ENCODE data around the gene EDN2. TPM values are rescaled to one million over a fixed set of nuclear protein-coding genes. Genes with fewer than 3 reads are reported as not detected.

EDN2 gene
- total RNA-seq, 1 donor from 2014 or later: not detected

DNA sequence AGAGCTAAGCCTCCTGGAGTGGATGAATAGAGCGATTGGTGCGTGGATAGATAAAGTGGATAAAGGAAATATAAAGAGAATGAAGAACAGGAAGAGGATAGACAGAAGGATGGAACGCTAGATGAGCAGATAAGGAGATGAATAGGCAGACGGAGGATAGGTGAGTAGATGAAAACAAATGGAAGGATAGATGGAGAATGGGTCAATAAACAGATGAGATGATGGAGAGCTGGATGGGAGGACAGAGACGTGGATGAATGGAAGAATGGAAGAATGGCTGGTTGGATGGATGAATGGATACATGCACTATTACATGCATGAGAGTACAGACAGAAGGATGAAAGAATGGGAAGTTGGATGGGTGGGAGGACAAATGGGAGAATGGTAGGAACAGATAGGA lies 35.2 kb upstream of the EDN2 start:
- no peak for DNase-seq (ENCODE audit: low read depth)
- no peaks in the 10 kb centered on the region for H3K27me3 ChIP-seq (ENCODE audit: control insufficient read depth, insufficient read depth, low read length)
- H3K4me3 ChIP-seq (ENCODE audit: low read depth, low read length): no peak overlapping the region
- no peak for TF ChIP-seq CTCF (IDR thresholded peaks at IDR 0.05; ENCODE audit: insufficient read depth, low read length, poor library complexity, severe bottlenecking)
- H3K36me3 ChIP-seq (ENCODE audit: control insufficient read depth, insufficient read depth, low read length): no peaks in the 10 kb centered on the region

GRCh38 chr1:41518471-41518870 lies 34.0 kb upstream of the EDN2 start:
- no peaks in the 10 kb centered on the region for H3K36me3 ChIP-seq (ENCODE audit: control insufficient read depth, insufficient read depth, low read length)
- no peaks in the 10 kb centered on the region for H3K27me3 ChIP-seq (ENCODE audit: control insufficient read depth, insufficient read depth, low read length)
- H3K4me3 ChIP-seq (ENCODE audit: low read depth, low read length): no peak overlapping the region
- no peak for DNase-seq (ENCODE audit: low read depth)
- TF ChIP-seq CTCF (IDR thresholded peaks at IDR 0.05; ENCODE audit: insufficient read depth, low read length, poor library complexity, severe bottlenecking): no peak

DNA sequence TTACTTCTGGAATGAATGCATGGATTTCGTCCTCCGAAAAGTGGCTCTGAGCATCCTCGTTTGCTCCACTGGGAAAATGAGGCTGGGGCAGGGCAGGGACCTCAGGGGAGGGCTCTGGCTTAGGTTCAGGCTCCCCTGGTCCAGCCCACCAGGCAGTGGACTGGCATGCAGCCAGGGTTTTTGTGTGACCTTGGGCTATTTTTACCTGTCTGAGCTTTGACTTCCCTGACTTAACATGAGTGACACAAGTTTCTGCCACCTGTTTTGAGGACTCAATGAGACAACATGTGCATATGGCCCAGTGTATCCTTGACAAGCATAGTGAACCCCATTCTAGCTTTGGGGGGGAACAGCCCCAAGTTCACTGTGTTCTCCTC lies 32.6 kb upstream of the EDN2 start:
- DNase-seq (ENCODE audit: low read depth): no peak
- no peak for TF ChIP-seq CTCF (IDR thresholded peaks at IDR 0.05; ENCODE audit: insufficient read depth, low read length, poor library complexity, severe bottlenecking)
- Histone ChIP-seq H3K4me3 (ENCODE audit: low read depth, low read length) (no peak overlapping the region), H3K27me3 (ENCODE audit: control insufficient read depth, insufficient read depth, low read length) (no peaks in the 10 kb centered on the region), H3K36me3 (ENCODE audit: control insufficient read depth, insufficient read depth, low read length) (peaks cover 1% of the 10 kb centered on the region)

DNA sequence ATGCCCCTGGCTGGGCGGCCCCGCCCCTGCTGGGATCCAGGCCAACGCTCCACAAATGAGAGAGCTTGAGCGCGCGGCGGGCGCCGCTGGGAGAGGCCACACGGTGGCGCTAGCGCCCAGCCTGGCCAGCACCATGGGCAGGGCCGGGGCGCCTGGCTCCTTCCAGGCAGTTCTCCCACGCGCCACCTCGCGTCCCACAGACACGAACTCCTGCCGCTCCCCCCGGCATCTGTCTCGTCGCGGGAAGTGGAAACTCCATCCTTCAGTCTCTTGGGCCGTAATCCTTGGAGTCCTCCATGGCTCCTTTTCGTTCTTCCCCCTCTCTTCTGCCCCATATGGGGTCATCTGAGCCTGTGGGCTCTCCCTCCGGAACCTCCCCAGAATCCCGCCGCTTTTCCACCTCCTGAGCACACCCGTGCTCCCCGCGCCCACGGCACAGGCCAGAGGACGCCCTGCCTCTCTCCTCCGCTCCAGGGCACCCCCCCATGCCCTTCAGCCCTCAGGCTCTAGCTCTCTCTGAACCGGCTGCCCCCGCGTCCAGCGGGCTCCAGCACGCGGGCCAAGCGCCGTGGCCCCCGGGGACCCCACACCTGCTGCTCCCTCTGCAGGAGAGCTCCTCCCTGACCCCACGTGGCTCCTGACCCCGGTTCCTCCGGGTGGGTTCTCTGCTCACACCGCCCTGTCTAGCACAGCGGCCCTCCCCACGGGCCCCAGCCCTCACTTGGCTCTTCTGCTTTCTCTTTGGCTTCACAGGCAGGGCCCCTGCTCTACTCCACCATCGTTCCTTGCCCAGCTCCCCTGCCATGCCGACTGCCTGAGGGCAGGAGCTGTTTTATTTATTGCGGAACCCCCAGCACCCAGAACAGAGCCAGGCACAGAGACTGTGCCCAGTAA lies 31.9 kb upstream of the EDN2 start:
- DNase-seq (ENCODE audit: low read depth): no peak
- Histone ChIP-seq H3K27me3 (ENCODE audit: control insufficient read depth, insufficient read depth, low read length) (no peaks in the 10 kb centered on the region), H3K36me3 (ENCODE audit: control insufficient read depth, insufficient read depth, low read length) (peaks cover 2% of the 10 kb centered on the region), H3K4me3 (ENCODE audit: low read depth, low read length) (no peak overlapping the region)
- peak; percentile 73 for TF ChIP-seq CTCF (IDR thresholded peaks at IDR 0.05; ENCODE audit: insufficient read depth, low read length, poor library complexity, severe bottlenecking)

GRCh38 chr1:41515778-41516167 lies 31.3 kb upstream of the EDN2 start:
- DNase-seq (ENCODE audit: low read depth): no peak
- H3K36me3 ChIP-seq (ENCODE audit: control insufficient read depth, insufficient read depth, low read length): peaks cover 2% of the 10 kb centered on the region
- TF ChIP-seq CTCF (IDR thresholded peaks at IDR 0.05; ENCODE audit: insufficient read depth, low read length, poor library complexity, severe bottlenecking): no peak
- no peaks in the 10 kb centered on the region for H3K27me3 ChIP-seq (ENCODE audit: control insufficient read depth, insufficient read depth, low read length)
- H3K4me3 ChIP-seq (ENCODE audit: low read depth, low read length): no peak overlapping the region

Data from kidney epithelial cell (primary cell).